Fibroblast of mammary gland (primary cell): Measurements from ENCODE around the gene B3GAT1.

Experiments
- DNase-seq: peaks from one replicate; pipeline ENCODE4 v3.0.0-alpha.2; 2010; ENCODE audit warnings: low read depth
- H3K4me3 ChIP-seq: 2 replicates; pipeline ENCODE4 v1.5.1; 2011; ENCODE audit warnings: low read depth, mild to moderate bottlenecking, low read length, moderate library complexity; ENCODE audit not compliant: control insufficient read depth
- TF ChIP-seq, protein P1 (sequence below): conservative IDR thresholded peaks from 2 replicates; pipeline ENCODE4 v1.5.1; 2011; ENCODE audit warnings: low read depth, low read length, inconsistent platforms; ENCODE audit not compliant: control insufficient read depth, insufficient read depth

B3GAT1 gene

DNA sequence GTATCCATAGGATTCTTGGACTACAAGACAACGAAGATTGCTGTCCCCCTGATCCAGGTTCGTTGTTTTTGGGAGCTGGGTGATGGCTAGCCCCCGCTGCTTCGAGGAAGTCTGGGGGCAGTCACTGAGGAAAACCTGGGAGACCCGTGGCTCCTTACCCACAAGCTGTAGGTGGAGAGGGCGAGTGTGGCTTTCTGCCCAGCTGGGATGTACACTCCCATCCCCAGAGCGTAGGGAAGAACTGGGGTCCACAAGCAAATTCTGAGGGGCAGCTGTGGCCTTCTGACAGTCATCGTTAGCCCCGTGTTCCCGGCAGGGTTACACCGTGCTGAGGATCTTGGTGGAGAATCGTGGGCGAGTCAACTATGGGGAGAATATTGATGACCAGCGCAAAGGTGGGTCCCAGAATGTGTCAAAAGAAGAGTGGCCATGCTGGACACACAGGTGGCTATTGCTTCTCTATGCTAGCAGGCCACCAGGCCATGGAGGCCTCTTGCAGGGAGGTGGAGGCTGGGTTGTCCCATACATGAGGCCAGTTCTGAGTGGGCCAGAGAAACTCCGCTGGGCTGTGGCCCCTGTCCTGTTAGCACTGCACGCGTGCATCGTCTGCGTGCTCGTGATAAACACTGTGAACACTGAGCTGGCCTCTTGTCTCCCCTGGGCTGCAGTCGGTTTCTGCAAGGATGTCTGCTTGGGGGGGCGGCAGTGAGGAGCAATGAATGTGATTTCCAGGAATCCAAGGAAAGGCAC lies 40.4 kb downstream of the B3GAT1 start:
- TF ChIP-seq, protein P1, sequence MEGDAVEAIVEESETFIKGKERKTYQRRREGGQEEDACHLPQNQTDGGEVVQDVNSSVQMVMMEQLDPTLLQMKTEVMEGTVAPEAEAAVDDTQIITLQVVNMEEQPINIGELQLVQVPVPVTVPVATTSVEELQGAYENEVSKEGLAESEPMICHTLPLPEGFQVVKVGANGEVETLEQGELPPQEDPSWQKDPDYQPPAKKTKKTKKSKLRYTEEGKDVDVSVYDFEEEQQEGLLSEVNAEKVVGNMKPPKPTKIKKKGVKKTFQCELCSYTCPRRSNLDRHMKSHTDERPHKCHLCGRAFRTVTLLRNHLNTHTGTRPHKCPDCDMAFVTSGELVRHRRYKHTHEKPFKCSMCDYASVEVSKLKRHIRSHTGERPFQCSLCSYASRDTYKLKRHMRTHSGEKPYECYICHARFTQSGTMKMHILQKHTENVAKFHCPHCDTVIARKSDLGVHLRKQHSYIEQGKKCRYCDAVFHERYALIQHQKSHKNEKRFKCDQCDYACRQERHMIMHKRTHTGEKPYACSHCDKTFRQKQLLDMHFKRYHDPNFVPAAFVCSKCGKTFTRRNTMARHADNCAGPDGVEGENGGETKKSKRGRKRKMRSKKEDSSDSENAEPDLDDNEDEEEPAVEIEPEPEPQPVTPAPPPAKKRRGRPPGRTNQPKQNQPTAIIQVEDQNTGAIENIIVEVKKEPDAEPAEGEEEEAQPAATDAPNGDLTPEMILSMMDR = no peak
- no peak for DNase-seq
- no peak overlapping the region for H3K4me3 ChIP-seq

DNA sequence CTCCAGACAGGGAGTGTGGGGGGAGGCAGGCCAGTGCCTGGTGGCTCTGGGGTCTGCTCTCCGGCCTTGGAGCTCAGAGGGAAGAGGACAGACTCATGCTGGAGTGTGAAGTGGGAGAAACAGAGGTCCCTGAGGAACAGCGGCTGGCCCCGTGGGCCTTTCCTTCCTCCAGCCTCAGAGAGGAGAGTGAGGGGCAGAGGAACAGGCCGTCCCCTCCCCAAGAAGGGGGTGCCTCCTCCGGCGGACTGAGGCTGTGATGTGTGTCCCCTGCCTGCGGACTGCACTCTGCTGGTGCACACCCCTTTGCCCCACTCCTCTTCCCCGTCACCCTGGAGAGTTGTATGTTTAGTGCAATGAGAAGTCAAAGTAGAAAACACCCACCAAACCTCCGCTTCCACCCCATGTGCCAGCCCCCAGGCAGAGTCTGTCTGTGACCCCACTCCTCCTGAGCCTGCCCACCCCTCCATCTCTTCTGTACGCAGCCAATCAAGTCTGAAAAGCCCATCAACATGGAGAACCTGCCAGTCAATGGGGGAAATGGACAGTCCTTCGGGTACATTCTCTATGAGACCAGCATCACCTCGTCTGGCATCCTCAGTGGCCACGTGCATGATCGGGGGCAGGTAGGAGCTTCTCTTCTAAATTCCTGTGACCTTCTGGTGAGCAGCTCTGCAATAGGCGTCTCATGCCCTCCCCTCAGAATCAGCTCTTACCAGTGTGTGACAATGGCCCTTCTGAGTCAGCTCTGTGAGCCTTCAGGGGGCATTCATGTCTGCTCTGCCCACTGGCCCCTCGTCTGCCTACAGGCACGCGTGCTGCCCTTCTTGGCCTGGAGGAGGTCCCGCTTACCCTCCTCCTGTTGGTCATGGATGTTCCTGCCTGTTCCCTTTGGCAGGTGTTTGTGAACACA lies 41.3 kb downstream of the B3GAT1 start:
- TF ChIP-seq, protein P1 = no peak
- H3K4me3 ChIP-seq = no peak overlapping the region
- DNase-seq = no peak

DNA sequence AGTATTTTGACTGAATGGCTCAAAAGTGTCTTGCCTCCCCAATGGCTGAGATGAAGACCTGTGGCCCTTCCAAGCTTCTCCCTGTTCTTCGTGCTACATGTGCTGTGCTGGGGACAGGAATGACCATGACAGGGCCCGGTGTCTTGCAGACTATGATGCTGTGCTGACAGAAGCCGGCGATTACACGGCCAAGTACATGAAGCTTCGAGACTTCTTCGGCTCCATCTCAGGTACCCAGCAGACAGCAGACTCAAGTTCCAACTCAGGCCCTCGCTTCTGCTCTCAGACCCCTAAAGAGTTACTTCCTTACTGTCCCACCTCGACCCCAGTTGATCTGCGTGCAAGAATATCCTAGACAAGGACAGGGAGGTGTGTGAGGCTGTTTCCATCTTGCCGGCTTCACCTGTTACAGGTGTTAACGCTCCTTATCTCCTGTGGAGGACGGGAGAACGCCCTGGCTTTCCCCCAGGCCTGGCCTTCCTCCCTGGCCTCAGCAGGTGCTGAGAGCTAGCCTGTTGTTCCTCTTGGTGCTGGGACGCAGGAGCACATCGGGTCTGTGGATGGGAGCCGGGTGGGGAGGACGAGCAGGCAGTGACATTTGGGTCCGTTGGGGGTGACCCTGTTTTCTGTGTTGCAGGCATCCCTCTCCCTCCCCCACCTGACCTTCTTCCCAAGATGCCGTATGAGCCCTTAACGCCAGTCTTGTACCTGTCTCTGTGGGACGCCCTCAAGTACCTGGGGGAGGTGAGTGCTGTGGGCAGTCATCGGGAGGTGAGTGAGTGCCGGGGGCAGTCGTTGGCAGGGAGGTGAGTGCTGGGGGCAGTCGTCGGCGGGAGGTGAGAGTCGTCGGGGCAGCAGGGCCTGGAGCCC lies 42.2 kb downstream of the B3GAT1 start:
- no peak for DNase-seq

DNA sequence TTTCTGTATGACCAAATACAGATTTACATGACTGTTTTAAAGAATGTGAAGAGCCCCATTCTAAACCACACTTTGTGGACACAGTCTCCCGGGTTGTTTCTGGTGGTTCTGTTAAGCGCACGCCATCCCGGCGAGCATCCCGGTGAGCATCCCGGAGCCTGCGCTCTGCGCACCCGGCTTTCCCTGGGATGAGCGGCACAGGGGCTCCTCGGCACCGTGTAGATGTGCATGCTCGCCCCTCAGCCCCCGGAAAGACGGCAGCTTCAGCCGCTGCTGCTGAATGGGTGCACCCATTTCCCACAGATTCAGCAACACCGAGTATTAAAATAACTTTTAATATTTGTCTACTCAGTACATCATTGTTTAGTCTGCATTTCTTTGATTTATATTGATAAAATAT lies 44.3 kb downstream of the B3GAT1 start:
- TF ChIP-seq, protein P1 = no peak
- DNase-seq = no peak
- H3K4me3 ChIP-seq = no peak overlapping the region

More for the DNA sequence above, 42.2 kb downstream of the B3GAT1 start:
- no peak overlapping the region for H3K4me3 ChIP-seq
- TF ChIP-seq, protein P1 = no peak

DNA sequence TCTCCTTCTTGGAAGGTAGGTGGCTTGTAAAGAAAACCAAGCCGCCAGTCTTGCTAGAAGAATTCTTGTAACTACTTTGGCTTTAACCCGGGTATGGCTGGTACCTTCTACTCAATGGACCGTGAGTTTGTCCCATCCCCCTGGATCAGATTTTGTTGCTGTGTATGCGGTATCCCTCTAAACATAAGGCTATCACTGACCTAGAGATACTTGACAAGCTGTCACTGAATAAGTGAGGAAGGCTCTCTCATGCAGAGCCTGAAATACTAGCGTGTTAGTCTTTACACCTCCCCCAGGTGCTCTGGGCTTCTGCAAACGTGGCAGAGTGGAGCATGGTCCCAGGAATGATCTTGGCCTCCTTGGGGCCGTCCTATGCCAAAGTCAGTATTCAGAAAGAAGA lies 45.8 kb downstream of the B3GAT1 start:
- H3K4me3 ChIP-seq = no peak overlapping the region
- no peak for DNase-seq
- TF ChIP-seq, protein P1 = no peak

DNA sequence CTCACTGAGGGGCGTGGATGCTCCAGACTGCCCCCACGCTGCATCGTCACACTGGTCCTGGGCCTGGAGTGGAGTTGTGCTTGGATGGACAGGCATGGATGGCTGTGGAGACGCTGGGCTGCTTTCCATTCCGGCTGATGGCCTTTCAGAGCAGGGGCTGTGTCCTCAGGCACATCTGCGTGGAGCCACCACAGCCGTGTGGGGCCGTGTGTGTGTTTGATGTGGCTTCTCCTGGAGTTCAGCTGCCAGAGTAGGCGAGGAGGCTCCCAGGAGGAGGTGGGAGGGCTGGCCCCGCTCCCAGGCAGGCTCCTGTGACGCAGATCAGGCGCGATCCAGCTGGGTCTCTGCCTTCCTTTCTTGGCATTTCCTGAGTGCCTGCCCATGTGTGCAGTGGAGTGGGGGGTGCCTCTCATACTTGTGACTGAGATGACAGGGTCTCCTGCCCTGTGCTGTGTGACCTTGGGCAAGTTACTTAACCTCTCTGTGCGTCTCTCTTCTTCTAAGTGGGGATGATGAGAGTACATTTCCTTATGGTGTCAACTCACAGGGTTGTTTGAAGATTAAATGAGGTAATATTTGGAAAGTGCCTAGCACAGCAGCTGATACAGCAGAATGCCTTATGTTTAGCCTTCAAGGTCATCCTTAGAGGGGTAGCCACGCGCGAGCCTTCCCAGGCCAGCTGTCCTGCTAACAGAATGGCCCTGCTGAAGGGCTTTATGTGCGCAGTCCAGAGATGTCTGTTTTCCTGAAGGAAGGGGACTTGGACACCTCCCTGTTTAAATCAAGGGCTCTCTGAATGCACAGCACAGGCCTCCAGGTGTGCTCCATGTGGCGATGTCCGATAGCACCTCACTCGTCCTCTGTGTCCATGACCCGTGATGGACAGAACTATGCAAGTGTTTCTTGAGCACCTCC lies 46.8 kb downstream of the B3GAT1 start:
- no peak overlapping the region for H3K4me3 ChIP-seq
- TF ChIP-seq, protein P1 = no peak
- no peak for DNase-seq
